SHP77 (cell line): ENCODE data around the gene EHMT1.
"Not testable (repeated sequence)": the region's sequence is repeated elsewhere in the genome, so short reads cannot be mapped to it uniquely, and the experiment has no call there.

Experiments used
- DNase-seq, 2 experiments: peaks; one replicate each; lab custom pipeline; 2025; lab: John Stamatoyannopoulos, UW

Gene EHMT1

GRCh38 chr9:137615387-137615871 lies 3.4 kb upstream of the EHMT1 start:
- no peak for DNase-seq

DNA sequence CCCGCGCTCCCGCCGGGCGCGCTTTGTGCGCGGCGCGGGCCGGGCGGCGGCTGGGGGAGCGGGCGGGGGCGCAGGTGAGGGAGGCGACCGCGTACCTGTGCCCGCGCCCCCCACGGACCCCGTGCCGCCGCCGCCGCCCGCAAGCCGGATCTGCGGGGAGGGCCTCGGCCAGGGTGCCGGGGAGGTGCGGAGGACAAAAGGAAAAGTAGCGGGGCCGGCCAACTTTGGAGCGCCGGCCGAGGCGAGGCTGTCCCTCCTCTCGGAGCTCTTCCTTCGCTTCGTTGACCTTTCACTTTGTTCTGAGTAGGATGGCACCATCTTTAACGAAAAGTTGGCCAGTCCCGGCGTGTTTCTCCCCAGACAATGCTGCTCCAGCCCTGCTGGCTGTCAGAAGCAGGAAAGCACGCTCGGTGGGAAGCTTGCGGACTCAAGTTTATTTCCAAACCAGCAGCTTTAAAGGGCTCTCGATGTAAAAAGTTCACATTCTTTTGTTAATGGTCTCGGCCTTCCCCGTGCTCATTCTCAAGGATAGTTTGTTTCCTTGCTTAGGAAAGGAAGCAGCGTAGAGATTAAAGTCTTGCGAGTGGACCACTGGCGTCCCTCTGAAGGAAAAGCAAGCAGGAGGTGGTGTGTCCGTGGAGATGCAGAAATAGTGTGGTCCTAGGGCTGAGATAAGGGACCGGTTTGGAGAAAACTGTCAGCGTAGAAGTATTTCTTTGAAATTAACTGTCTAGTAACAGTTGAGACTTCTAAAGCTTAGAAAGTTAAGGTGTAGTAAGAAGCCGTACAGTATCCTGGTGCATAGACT lies 639 bp downstream of the EHMT1 start:
- no peak for DNase-seq

DNA sequence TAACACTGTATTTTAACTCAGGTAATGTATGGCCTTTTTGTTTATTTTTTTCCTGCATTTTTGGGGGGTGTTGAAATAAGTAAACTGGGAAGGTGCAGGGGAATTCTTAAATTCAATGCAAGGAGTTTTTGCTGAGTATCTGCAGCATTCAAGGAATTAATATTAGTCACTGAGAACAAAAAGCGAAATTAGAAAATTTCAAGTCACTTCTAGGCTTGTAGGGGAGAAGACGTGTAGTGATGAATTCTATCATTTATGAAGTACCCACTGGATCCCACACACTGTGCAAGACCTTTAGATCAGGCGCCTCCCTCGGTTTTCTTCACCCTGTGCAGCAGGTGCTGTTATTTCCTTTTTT lies 1.2 kb downstream of the EHMT1 start:
- DNase-seq = no peak

DNA sequence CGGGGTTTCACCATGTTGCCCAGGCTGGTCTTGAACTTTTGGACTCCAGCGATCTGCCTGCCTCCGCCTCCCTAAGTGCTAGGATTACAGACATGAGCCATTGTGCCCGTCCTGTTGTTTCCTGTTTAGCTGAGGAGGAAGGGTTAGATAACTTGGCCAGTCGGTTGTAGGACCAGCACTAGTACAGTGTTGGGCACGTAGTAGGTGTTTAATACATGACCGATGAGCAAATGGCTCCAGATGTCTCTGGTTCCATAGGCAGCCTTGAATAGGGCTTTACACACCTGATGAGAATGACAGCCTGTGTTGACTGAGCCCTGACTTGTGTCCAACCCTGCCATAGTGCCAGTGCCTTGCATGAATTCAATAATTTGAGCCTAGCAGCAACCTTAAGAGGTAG lies 1.8 kb downstream of the EHMT1 start:
- DNase-seq = no peak

GRCh38 chr9:137621131-137621757 lies 2.4 kb downstream of the EHMT1 start:
- DNase-seq = no peak

DNA sequence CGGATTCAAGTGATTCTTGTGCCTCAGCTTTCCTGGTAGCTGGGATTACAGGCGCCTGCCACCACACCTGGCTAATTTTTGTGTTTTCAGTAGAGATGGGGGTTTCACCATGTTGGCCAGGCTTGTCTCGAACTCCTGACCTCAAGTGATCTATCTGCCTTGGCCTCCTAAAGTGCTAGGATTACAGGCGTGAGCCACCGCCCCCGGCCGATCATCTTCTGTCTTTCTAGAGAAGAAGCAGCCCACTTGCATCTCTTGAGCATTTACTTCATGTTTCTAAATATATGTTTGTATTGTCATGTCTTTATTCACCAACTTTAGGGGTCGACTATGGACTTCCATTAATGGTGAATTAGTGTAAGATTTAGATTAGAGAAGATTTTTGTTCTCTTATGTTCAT lies 3.4 kb downstream of the EHMT1 start:
- DNase-seq = not testable (repeated sequence)

DNA sequence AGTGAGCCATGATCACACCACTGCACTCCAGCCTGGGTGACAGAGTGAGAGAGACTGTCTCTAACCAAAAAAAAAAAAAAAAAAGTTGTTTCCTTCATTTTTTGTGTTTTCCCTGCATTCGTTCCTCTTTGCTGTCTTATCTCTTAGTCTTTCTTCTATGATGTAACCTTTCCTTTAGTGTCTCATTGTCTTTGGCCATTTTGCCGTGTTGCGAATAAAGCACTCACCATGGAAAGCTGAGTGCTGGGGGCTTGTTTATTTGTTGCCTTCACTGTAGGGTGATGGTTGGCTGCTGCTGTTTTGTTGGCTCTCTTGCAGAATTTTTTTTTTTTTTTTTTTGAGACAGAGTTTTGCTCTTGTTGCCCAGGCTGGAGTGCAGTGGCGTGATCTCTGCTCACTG lies 7.7 kb downstream of the EHMT1 start:
- DNase-seq = no peak

DNA sequence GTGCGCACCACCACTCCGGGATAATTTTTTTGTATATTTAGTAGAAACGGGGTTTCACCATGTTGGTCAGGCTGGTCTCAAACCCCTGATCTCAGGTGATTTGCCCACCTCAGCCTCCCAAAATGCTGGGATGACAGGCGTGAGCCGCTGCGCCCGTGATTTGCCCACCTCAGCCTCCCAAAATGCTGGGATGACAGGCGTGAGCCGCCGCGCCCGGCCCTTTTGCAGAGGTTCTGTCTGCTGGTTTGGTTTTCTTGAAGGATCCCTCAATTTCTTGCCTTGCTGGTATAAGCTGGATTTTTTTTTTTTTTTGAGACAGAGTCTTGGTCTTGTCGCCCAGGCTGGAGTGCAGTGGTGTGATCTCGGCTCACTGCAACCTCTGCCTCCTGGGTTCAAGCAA lies 8.6 kb downstream of the EHMT1 start:
- DNase-seq = not testable (repeated sequence)

DNA sequence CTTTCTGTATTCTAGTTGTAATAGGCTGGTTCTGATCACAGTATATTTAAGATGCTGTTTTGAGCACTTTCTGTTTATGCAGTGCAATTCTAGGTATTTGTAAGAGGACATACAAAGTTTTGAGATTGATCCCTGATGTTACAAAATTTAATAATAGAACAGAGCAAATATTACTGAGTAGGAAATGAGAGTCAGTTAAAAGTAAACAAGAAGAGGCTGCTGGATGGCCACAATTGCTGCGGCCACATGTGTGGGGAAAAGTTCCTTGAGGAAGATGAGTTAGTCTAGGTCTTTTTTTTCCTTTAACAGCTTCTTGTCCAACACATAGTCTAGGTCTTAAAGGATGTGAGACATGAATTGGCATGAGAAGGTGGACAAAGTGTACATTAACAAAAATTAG lies 11.3 kb downstream of the EHMT1 start:
- DNase-seq = no peak

DNA sequence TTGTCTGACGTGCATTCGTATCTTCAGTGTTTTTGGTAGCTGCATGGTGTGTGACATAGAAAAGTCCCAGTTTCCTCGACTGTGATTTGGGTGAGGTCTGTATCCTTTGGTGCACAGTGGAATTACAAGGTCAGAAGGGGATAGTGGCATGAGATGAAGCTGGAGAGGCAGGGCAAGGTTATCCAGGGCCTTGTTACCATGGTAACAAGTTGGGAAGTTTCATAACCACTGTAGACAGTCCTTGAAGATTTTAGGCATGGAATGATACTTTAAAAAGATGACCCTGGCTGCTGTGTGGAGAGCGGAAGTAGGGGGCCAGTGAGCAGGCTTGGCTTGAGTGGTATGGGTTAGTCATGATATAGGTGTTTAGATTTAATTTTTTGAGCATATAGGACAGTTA lies 11.9 kb downstream of the EHMT1 start:
- no peak for DNase-seq

- no peak for DNase-seq
Measured at GRCh38 chr9:137631345-137632229, 12.8 kb downstream of the EHMT1 start.

DNA sequence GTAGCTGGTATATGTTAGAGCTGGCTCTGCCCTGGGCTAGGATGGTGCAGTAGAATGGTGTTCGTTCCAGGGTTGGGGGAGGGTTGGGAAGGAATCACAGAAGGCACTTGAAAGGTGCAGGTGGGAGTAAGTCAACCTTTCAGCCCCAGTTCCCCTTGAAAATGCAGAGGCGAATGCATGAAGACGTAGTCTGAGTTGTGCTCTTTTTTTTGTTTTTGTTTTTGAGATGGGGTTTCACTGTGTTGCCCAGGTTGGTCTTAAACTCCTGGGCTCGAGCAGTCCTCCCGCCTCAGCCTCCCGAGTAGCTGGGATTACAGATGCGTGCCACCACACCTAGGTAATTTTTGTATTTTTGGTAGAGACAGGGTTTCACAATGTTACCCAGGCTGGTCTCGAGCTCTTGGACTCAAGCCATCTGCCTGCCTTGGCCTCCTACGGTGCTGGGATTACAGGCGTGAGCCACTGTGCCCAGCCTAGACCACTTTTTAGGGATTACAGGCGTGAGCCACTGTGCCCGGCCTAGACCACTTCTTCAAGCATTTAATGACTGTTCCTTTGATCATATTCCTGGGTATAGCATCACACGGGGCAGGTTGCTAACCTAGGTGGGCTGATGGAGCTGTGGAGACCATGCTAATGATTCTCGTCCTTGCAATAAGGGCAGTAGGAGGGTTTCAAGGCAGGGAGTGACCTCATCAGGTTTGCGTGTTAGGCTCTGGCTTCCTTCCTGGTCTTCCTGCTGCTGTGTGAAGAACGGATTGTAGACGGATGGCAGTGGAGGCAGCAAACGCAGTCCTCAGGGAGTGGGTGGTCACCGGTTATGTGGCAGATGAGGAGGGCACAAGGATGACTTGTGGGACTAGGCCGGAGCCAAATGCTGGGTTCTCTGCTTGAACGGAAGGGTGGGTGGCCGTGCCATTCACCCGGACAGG lies 13.7 kb downstream of the EHMT1 start:
- DNase-seq = no peak

DNA sequence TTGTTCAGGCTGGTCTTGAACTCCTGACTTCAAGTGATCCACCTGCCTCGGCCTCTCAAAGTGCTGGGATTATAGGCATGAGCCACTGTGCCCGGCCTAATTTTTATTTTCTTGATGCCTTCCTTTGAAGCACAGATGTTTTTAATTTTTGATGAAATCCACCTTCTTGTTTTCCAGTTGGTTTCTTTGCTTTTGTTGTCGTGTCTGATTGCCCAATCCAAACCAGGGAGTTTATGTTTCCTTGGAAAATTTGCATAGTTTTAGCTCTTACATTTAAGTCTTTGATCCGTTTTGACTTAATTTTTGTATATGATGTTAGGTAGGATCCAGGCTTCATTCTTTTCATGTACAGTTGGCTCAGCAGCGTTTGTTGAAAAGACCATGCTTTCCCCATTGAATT lies 15.2 kb downstream of the EHMT1 start:
- DNase-seq = no peak

DNA sequence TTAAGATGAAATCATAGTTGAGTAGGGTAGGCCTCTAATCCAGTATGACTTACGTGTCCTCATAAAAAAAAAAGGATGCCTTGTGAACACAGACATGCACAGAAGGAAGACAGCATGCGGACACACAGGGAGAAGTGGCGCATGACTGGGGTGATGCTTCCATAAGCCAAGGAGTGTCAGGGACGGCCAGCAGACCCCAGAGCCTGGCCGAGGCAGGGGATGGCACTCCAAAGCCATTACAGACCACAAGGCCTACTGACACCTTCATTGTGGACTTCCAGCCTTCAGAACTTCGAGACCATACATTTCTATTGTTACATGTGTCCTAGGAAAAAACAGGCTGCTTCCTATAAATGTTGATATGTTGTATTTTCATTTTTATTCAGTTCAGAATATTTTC lies 19.9 kb downstream of the EHMT1 start:
- no peak for DNase-seq

DNA sequence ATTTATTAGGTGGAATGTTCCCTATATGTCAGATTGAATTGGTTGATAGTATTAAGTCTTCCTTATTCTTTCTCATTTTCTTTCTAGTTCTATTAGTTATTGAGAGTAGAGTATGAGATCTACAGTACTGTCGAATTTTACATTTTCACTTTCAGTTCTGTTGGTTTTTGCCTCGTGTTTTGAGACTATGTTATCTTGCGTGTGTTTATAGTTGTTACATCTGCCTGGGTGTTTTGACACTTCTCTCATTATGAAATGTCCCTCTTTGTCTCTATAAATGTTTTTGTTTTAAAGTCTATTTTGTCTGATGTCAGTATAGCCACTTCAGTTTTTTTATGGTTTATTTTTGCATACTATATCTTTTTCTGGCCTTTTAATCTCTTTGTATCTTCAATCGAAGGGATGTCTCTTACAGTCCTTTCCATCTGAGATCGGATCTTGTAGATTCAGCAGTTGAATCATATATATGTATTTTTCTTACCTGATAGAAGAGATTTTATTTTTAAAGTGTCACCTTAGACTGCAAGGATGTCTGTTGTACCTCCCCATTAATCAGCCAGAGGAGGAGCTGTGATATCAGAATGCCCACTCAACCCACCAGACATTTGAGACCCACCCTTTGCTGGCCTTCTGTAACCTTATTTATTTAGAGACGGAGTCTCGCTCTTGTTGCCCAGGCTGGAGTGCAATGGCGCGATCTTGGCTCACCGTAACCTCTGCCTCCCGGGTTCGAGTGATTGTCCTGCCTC lies 20.7 kb downstream of the EHMT1 start:
- no peak for DNase-seq

GRCh38 chr9:137640862-137641261 lies 22.1 kb downstream of the EHMT1 start:
- DNase-seq = no peak

GRCh38 chr9:137642118-137642601 lies 23.4 kb downstream of the EHMT1 start:
- no peak for DNase-seq

GRCh38 chr9:137642892-137643291 lies 24.1 kb downstream of the EHMT1 start:
- no peak for DNase-seq

- no peak for DNase-seq
Measured at GRCh38 chr9:137643921-137644320, 25.1 kb downstream of the EHMT1 start.

GRCh38 chr9:137645211-137645610 lies 26.4 kb downstream of the EHMT1 start:
- no peak for DNase-seq

DNA sequence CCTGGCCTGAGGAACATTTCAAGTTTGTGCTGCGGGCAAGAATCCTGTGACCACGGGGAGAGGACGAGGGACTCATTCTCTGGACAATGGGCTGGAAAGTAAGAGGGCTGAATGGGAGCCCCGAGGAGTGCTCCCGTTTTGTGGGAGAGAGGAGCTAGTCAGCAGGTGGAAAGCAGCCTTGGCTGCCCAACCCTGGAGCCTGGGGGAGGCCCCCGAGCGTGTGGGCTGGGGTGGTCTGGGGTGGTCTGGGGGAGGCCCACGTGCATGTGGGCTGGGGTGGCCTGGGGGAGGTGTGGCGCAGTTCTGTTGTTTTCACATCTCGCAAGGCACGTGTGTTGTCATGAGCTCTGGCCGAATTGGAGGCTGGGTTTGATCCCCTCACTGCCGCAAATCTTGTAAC lies 27.5 kb downstream of the EHMT1 start:
- DNase-seq = no peak
